ENCODE results near the gene OR5AS1. TPM values are rescaled to one million over a fixed set of nuclear protein-coding genes. Genes with fewer than 3 reads are reported as not detected.
"Not testable (repeated sequence)": the region's sequence is repeated elsewhere in the genome, so short reads cannot be mapped to it uniquely, and the experiment has no call there.

OR5AS1 gene
- total RNA-seq, 4 donors from 2014 or later = not detected

GRCh38 chr11:56045538-56045937 lies 18.1 kb downstream of the OR5AS1 start:
- no peaks in the 10 kb centered on the region for H3K9me3 ChIP-seq
- no peaks in the 10 kb centered on the region for H3K36me3 ChIP-seq
- no peak overlapping the region for H3K4me3 ChIP-seq
- DNase-seq = no peak
- in situ Hi-C loops (cut with MboI; ENCODE audit: low pct_ligation_motif_present in 1 of 4, low pct_unique_long_range_greater_than_20kb in 1 of 4, low sequenced_read_pairs in 3 of 4) = no loop called here
- intact Hi-C loops (cut with DNase I; ENCODE audit: low total_unique reads) = no loop called here
- 65% methylated on average over 1 of the region's 1 CpG; no CpG with 5 or more reads in 1 of the 2 donors for WGBS, 2 donors (ENCODE audit: low coverage in 1 of 2)
- no peaks in the 10 kb centered on the region for H3K4me1 ChIP-seq
- no peak overlapping the region for H3K27ac ChIP-seq
- TF ChIP-seq POLR2A (IDR thresholded peaks at IDR 0.05) (no peak), CTCF (IDR thresholded peaks at IDR 0.05) (no peak), POLR2AphosphoS5 (IDR thresholded peaks at IDR 0.05) (no peak), EP300 (IDR thresholded peaks at IDR 0.05; ENCODE audit: low read depth) (no peak)
- no peaks in the 10 kb centered on the region for H3K27me3 ChIP-seq

GRCh38 chr11:56048480-56048879 lies 21.0 kb downstream of the OR5AS1 start:
- intact Hi-C loops (cut with DNase I; ENCODE audit: low total_unique reads) (no loop called here), in situ Hi-C loops (cut with MboI; ENCODE audit: low pct_ligation_motif_present in 1 of 4, low pct_unique_long_range_greater_than_20kb in 1 of 4, low sequenced_read_pairs in 3 of 4) (no loop called here)
- H3K4me3 ChIP-seq = no peak overlapping the region
- no peak overlapping the region for H3K27ac ChIP-seq
- H3K9me3 ChIP-seq = no peaks in the 10 kb centered on the region
- H3K27me3 ChIP-seq = no peaks in the 10 kb centered on the region
- no peak for DNase-seq
- TF ChIP-seq EP300 (IDR thresholded peaks at IDR 0.05; ENCODE audit: low read depth) = no peak
- no peak for TF ChIP-seq POLR2A (IDR thresholded peaks at IDR 0.05)
- TF ChIP-seq CTCF (IDR thresholded peaks at IDR 0.05) = no peak
- no peak for TF ChIP-seq POLR2AphosphoS5 (IDR thresholded peaks at IDR 0.05)
- H3K36me3 ChIP-seq = no peaks in the 10 kb centered on the region
- H3K4me1 ChIP-seq = no peaks in the 10 kb centered on the region
- WGBS, 2 donors (ENCODE audit: low coverage in 1 of 2) = 73 to 75% methylated on average over 4 of the region's 4 CpGs

- WGBS, 2 donors (ENCODE audit: low coverage in 1 of 2) = 74 to 90% methylated on average over 2 of the region's 2 CpGs
- Histone ChIP-seq H3K4me3 (no peak overlapping the region), H3K4me1 (no peaks in the 10 kb centered on the region), H3K27me3 (no peaks in the 10 kb centered on the region), H3K9me3 (no peaks in the 10 kb centered on the region), H3K36me3 (no peaks in the 10 kb centered on the region), H3K27ac (no peak overlapping the region)
- DNase-seq = no peak
- in situ Hi-C loops (cut with MboI; ENCODE audit: low pct_ligation_motif_present in 1 of 4, low pct_unique_long_range_greater_than_20kb in 1 of 4, low sequenced_read_pairs in 3 of 4) (no loop called here), intact Hi-C loops (cut with DNase I; ENCODE audit: low total_unique reads) (no loop called here)
- TF ChIP-seq CTCF (IDR thresholded peaks at IDR 0.05) (no peak), EP300 (IDR thresholded peaks at IDR 0.05; ENCODE audit: low read depth) (no peak), POLR2A (IDR thresholded peaks at IDR 0.05) (no peak), POLR2AphosphoS5 (IDR thresholded peaks at IDR 0.05) (no peak)
Measured at GRCh38 chr11:56049487-56049886, 22.0 kb downstream of the OR5AS1 start.

GRCh38 chr11:56056366-56056765 lies 28.9 kb downstream of the OR5AS1 start:
- H3K9me3 ChIP-seq; DNase-seq; H3K4me1 ChIP-seq; H3K27me3 ChIP-seq; H3K36me3 ChIP-seq; in situ Hi-C loops (cut with MboI; ENCODE audit: low pct_ligation_motif_present in 1 of 4, low pct_unique_long_range_greater_than_20kb in 1 of 4, low sequenced_read_pairs in 3 of 4); H3K27ac ChIP-seq; intact Hi-C loops (cut with DNase I; ENCODE audit: low total_unique reads); H3K4me3 ChIP-seq: not testable (repeated sequence)
- WGBS, 2 donors (ENCODE audit: low coverage in 1 of 2) = 47 to 52% methylated on average over 4 of the region's 4 CpGs

GRCh38 chr11:56057661-56058237 lies 30.3 kb downstream of the OR5AS1 start:
- H3K9me3 ChIP-seq; intact Hi-C loops (cut with DNase I; ENCODE audit: low total_unique reads); DNase-seq; H3K27me3 ChIP-seq; H3K27ac ChIP-seq; H3K4me3 ChIP-seq; H3K4me1 ChIP-seq; in situ Hi-C loops (cut with MboI; ENCODE audit: low pct_ligation_motif_present in 1 of 4, low pct_unique_long_range_greater_than_20kb in 1 of 4, low sequenced_read_pairs in 3 of 4); H3K36me3 ChIP-seq: not testable (repeated sequence)
- WGBS, 2 donors (ENCODE audit: low coverage in 1 of 2) = 40 to 48% methylated on average over 1 to 7 of the region's 7 CpGs

GRCh38 chr11:56058260-56058780 lies 30.9 kb downstream of the OR5AS1 start:
- in situ Hi-C loops (cut with MboI; ENCODE audit: low pct_ligation_motif_present in 1 of 4, low pct_unique_long_range_greater_than_20kb in 1 of 4, low sequenced_read_pairs in 3 of 4); DNase-seq; H3K36me3 ChIP-seq; H3K27ac ChIP-seq; intact Hi-C loops (cut with DNase I; ENCODE audit: low total_unique reads); H3K4me1 ChIP-seq; H3K4me3 ChIP-seq; H3K27me3 ChIP-seq; H3K9me3 ChIP-seq: not testable (repeated sequence)
- WGBS, 2 donors (ENCODE audit: low coverage in 1 of 2) = 71 to 84% methylated on average over 4 to 7 of the region's 7 CpGs
